Activated naive CD4-positive, alpha-beta T cell treated with Interleukin-2 at 50 U/mL for 16 hours (primary cell): ENCODE data around the gene BIRC7.
"Not testable (repeated sequence)": the region's sequence is repeated elsewhere in the genome, so short reads cannot be mapped to it uniquely, and the experiment has no call there.

Source experiments
- DNase-seq: peaks from one replicate; pipeline ENCODE4 v3.0.0-alpha.2; 2020

The BIRC7 gene

GRCh38 chr20:63249891-63250290 lies 14.2 kb downstream of the BIRC7 start:
- no peak for DNase-seq

DNA sequence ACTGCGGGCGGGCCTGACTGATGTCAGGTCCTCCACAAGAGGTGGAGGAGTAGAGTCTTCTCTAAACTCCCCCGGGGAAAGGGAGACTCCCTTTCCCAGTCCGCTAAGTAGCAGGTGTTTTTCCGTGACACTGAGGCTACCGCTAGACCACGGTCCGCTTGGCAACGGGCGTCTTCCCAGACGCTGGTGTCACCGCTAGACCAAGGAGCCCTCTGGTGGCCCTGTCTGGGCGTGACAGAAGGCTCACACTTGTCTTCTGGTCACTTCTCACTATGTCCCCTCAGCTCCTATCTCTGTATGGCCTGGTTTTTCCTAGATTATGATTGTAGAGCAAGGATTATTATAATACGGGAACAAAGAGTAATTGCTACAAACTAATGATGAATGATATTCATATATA lies 15.6 kb downstream of the BIRC7 start:
- DNase-seq, result not testable (repeated sequence)

DNA sequence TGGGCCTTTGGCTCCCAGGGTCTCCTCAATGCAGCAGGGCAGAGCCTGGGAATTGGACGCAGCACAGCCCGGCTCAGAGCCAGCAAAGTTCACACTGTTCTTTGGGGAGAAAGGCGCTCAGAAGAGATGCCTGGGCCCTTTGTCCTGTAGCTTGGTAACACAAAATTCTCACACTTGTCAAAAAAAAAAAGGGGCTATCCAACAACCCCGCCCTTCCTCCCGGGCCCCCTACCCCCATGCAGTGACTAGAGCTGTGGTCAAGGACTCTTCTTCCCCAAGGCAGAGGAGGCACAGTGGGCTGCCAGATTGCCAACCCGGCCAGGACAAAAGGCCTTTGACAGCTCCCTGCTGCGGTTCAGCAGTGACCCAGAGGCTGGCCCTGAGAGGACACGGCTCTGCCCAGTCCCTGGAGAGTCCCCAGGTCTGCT lies 16.6 kb downstream of the BIRC7 start:
- no peak for DNase-seq

DNA sequence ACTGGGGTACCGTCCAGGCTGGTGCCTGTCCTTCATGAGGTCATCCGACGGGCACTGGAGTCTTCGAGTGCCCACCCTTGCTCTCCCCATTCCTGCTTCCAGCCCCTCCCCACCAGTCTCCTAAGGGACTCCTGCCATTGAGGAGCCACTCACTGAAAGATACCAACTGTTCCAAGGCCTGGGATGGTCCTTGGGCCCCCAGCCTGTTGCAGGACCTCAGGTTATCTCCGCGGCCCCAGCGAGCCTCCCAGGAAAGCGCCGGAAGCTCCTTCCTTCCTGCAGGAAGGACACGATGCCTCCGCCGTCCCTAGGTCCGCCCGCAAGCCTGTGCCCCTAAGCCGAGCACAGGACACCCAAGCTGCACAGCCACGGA lies 17.3 kb downstream of the BIRC7 start:
- no peak for DNase-seq

DNA sequence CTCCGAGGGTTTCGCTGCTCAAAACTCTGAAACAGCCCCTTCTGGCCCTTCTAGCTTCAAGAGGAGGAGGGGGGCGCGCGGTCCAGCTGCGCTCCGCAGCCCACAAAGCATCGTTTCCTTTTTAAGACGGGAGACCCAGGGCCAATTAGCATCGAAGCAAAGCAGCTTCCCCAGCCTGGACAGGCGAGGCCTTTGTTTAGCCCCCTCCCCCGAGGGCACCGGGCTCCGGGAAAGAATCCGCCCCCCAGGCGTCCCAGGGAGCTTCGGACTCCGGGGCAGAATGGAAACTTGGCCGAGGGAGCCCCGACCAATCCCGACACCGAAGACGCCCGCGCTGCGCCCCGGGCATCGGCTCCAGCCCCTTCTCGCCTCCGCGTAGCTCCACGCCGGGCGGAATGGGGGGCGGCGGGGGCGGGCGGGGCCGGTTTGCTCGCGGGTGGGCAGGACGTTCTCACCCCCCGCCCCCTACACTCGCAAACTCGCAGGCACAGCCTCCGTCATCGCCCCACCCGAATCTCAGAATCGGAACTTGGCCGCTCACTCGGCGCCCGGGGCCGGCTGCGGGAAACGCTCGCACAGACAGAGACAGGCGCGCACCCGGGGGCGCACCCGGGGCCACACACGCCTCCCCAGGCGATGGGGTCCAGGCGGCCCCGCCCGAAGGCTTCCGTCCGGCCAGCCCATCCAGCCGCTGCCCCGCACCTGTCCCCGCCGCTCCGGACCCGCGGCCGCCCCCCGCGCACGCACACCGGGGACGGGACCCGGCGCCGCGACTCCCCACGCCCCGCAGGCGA lies 17.9 kb downstream of the BIRC7 start:
- no peak for DNase-seq

- DNase-seq, result no peak
Observed at GRCh38 chr20:63254232-63254605, 18.5 kb downstream of the BIRC7 start, which contains the start of gene NKAIN4. TSS of gene NKAIN4 (minus strand) at chr20:63254463. CDS start at chr20:63254450, 13 bp downstream.

DNA sequence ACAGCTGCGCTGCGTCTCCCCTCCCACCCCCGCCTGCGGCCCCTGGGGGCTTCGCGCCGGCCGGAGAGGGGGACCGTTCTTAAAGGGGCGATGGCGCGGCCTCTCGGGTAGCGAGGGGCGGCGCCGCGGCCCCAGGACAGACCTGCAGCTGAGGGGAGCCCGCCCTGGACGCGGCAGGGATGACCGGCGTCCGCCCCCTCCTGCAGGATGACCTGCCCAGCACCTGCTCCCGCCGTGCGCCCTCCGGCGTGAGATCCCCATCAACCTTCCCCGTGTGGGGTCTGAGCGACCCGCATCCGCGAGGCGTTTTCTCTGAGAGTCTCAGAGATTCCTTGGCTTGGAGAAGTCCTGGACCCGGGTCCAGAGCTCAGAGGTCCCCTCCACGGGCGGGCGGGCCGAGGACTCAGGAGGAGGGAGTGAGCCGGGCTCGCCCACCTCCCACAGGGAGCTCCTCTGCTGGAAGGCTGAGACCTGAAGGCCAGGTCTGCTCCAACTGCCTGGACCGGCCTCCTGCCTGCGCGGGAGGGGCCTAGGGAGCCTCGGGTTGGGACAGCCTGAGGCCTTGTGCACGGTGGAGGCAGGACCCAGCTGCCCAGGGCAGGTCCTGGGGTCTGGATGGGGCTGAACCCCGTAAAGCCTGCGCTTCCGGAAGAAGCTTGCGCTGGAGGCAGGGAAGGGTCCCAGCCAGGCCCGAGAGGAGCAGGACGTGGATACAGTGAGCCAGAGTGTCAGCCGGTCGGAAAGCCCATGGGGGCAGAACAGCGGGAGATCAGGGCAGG lies 19.1 kb downstream of the BIRC7 start:
- DNase-seq, result no peak

DNA sequence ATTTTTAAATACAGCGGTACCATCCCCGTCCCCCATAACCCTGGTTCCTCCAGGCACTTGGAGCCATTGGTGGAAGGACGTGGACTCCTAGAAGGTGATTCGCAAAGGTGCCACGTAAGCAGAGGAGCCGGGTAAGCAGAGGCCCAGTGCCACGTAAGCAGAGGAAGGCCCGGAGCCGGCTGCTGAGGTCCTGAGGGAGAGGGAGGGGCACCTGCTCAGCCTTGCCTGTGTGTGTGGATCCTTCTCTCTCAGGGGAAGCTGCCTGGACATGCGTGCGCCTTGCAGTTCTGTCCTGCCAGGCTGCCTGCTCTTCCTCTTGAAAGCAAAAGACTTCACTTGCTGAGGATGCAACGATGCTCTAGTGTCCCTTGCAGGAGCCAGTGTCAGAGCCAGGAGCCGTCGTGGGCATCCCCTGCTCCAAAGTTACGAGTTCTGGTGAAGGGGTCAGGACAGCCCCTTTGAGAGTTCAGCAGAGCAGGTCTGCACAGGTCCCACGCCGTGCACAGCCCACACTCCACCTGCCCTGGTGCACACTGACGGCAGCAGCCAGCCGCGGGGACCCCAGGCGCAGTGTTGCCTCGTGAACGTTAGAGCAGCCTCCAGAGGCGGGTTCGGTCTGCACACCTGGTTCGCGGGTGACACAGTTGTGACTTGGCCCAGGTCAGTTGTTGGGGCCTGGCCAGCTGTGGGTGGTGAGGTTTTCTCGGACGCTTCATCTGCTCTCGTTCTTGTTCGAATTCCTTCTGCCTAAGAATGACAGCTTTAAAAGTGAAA lies 20.4 kb downstream of the BIRC7 start:
- DNase-seq, result no peak

DNA sequence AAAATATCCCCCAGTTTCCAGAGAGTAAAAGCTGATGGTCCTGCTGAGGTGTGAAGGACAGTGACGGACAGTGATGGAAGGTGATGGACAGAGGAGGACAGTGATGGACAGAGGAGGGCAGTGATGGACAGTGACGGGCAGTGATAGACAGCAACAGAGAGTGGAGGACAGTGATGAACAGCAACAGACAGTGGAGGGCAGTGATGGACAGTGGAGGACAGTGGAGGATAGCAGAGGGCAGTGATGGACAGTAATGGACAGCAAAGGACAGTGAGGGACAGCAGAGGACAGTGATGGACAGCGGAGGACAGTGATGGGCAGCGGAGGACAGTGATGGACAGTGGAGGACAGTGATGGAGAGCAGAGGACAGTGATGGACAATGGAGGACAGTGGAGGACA lies 21.2 kb downstream of the BIRC7 start:
- no peak for DNase-seq

- no peak for DNase-seq
Observed at GRCh38 chr20:63257629-63258028, 21.9 kb downstream of the BIRC7 start.

DNA sequence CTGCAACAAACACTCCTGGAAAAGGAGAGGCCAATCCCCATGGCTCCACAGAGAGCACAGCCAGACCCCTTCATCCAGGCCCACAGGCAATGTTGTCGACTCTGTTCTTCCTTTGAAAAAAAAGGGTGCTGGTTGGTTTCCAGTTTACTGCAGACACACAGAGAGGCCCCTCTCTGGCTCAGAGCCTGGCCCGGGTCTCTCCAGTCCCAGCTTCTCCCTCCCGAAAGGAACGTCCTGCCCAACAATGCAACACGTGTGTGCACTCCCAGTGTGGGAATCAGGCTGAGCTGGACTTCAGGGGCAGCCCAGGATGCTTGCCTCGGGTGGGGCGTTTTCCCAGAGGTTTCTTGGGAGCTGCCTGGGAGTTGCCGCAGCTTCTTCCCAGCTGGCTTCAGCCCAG lies 23.1 kb downstream of the BIRC7 start:
- no peak for DNase-seq

GRCh38 chr20:63259734-63260460 lies 24.2 kb downstream of the BIRC7 start:
- no peak for DNase-seq

- DNase-seq, result no peak
Observed at GRCh38 chr20:63260521-63260920, 24.8 kb downstream of the BIRC7 start.

- no peak for DNase-seq
Observed at GRCh38 chr20:63261060-63261794, 25.5 kb downstream of the BIRC7 start.

DNA sequence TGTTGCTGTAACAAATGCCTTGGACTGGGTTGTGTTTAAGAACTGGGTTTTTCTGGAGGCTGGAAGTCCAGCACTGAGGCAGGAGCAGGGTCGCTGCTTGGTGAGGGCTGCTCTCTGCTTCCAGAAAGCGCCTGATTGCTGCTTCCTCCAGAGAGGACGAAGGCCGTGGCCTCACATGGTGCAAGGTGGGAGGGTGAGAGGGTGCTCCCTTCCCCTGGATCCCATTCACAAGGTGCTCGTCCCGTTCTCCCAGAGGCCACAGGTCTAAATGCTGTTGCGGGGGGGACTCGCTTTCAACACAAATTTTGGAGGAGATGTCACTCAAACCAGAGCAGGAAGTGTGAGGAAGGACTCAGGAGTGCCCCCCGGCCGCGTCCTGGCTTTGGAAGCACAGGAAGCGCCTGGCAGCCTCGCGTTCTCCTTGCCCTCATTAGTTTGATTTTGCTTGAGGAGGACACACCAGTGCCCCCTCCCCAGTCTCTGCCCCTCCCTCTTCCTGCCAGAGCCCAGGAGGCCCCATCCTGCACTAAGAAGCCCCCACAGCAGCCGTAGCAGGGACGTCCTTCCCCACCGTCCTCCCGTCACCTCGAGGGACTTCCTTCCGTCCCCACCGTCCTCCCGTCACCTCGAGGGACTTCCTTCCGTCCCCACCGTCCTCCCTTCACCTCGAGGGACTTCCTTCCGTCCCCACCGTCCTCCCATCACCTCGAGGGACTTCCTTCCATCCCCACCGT lies 26.3 kb downstream of the BIRC7 start:
- no peak for DNase-seq

DNA sequence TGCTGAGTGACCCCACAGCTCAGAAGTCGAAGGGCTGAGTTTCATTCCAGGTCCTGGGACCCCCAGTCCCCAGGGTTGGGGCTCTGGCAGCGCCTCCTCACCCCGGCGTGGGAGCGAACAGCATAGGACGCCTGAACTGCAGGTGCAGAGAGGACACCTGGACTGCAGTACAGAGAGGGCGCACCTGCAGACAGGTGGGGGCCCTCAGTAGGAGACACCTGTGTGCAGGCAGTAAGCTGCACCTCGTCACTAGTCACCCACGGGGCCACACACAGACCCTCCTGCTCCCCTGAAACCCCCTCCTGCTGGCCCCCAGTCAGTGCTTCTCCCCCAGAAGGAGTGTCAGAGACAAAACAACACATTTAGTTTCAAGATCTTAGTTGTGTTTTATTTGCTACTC lies 27.1 kb downstream of the BIRC7 start:
- no peak for DNase-seq

GRCh38 chr20:63264000-63264399 lies 28.3 kb downstream of the BIRC7 start:
- no peak for DNase-seq

DNA sequence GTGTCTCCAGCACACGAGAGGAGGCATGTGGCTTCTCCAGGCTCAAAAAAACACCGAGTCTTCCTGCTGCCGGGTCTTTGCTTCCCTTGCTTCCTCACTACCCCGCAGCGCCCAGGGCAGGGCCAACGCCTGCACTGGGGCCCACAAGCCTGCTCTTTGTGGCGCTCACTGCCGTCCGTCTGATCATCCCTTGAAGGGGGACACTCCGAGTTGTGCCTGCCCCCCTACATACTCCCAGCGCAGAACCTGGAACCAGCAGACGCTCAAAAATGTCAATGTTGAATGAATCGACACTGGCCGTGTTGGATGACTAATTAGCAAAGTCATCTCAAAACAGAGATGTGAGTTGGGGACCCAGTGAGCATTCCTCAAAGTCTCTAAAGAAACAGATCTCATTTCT lies 28.8 kb downstream of the BIRC7 start:
- DNase-seq, result no peak

DNA sequence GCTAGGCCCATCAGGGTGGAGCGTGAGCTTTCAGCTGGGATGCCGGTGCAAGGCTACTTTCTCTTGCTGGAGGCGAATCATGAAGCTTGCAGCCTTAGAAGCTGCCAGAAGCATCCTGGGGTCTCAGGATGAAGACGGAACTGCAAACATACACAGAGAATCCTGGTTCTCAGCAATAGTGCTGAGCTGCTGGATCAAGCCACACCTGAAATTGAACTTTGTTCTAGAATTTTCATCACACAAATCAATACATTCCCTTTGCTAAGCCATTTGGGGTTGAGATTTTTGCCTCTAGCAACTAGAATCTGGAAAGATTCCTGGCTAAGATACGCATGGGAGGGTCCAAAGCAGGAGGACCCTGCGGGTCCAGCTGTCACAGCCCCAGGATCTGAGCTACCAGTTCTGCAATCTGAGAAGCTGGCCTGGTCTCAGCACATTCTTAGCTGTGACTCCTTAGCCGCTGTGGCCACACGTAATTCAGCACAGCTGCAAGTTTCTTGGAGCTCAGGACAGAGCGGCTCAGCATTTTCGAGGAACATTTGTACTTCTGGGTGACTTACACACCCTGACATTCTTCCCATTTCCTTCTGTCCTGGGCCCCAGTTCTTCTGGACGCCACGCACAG lies 30.3 kb downstream of the BIRC7 start:
- no peak for DNase-seq

- no peak for DNase-seq
Observed at GRCh38 chr20:63267691-63268090, 32.0 kb downstream of the BIRC7 start.

DNA sequence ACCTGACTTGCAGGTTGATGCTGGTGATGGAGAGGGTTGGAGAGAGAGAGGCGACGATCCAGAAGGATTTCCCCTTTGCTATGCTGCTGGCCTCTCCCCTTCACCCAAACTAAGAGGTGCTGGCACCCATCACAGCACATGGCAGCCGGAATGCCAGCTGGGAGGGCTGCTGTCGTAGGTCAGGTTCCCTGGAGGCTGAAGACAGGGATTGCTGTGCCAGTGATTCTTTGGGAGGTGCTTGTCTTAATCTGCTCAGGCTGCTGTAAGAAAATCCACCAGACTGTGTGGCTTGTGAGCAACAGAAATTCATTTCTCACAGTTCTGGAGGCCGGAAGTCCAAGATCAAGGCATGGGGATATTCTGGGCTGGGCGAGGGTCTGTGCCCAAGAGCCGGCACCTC lies 32.6 kb downstream of the BIRC7 start:
- no peak for DNase-seq
